H1 (cell line): Measurements from ENCODE around the gene TMEM202. TPM values are rescaled to one million over a fixed set of nuclear protein-coding genes. Genes with fewer than 3 reads are reported as not detected.

ENCODE experiments used
- CTCF ChIA-PET: fragments of 300-600 bp; sonication (Branson Sonifier 250); formaldehyde crosslinking; loops from one replicate; lab custom pipeline; 2021; ENCODE audit not compliant: partially characterized antibody; lab: Charles Lee
- POLR2A ChIA-PET: fragments of 300-600 bp; sonication (Branson Sonifier 250); formaldehyde crosslinking; loops from one replicate; lab custom pipeline; 2021; ENCODE audit warnings: inconsistent platforms; ENCODE audit not compliant: partially characterized antibody; lab: Charles Lee
- DNase-seq, 2 experiments: peaks; one replicate each; pipeline versions ENCODE4 v3.0.0 to v3.0.0-alpha.2; 2010 to 2022; ENCODE audit warnings: low spot score in 2 of 2, low read depth in 1 of 2, mixed read lengths in 1 of 2
- FAIRE-seq: peaks from 2 replicates; lab custom pipeline; 2011; peaks lifted over from hg19 to GRCh38; lab: Jason Lieb, UNC
- H2AFZ ChIP-seq: 2 replicates; pipeline ENCODE4 v1.8.1; 2012; ENCODE audit warnings: low read length, inconsistent platforms
- H2AK5ac ChIP-seq: 2 replicates; pipeline ENCODE4 v1.6.1; 2013; ENCODE audit warnings: low read depth, low read length
- H2BK120ac ChIP-seq: replicated peaks from 2 replicates; pipeline ENCODE3; 2013; ENCODE audit warnings: low read depth, low read length, inconsistent platforms
- H2BK12ac ChIP-seq: 2 replicates; pipeline ENCODE4 v1.6.1; 2013; ENCODE audit warnings: low read depth, low read length
- H2BK15ac ChIP-seq: 2 replicates; pipeline ENCODE4 v1.6.1; 2013; ENCODE audit warnings: low read length
- H2BK20ac ChIP-seq: 2 replicates; pipeline ENCODE4 v1.6.1; 2013; ENCODE audit warnings: low read length
- H2BK5ac ChIP-seq: 2 replicates; pipeline ENCODE4 v1.6.1; 2013; ENCODE audit warnings: low read depth, low read length
- H3K14ac ChIP-seq: 2 replicates; pipeline ENCODE4 v1.6.1; 2013; ENCODE audit warnings: inconsistent platforms; ENCODE audit not compliant: insufficient read length
- H3K18ac ChIP-seq: 2 replicates; pipeline ENCODE4 v1.6.1; 2013; ENCODE audit warnings: low read length; ENCODE audit errors: extremely low read depth
- H3K23ac ChIP-seq: 2 replicates; pipeline ENCODE4 v1.6.1; 2013; ENCODE audit warnings: inconsistent platforms; ENCODE audit not compliant: insufficient read length
- H3K23me2 ChIP-seq: 2 replicates; pipeline ENCODE4 v1.6.1; 2013; ENCODE audit warnings: low read depth, low read length
- H3K27ac ChIP-seq: 2 replicates; pipeline ENCODE4 v1.6.1; 2011; ENCODE audit warnings: low read depth, low read length, inconsistent platforms
- H3K27me3 ChIP-seq, 4 experiments: replicated peaks in 1 of 4; 1 replicate in 1 of 4; 2 replicates in 3 of 4; pipeline versions ENCODE4 v1.6.1 to v1.8.1; 2011 to 2013; ENCODE audit warnings: low read length in 3 of 4, mild to moderate bottlenecking in 3 of 4, inconsistent platforms in 2 of 4, mixed read lengths in 2 of 4, moderate library complexity in 1 of 4; ENCODE audit not compliant: control insufficient read depth in 3 of 4, insufficient read depth in 3 of 4; ENCODE audit errors: extremely low read depth in 1 of 4
- H3K36me3 ChIP-seq, 4 experiments: 2 replicates each; pipeline versions ENCODE4 v1.6.1 to v1.8.1; 2011 to 2013; ENCODE audit warnings: mild to moderate bottlenecking in 4 of 4, low read length in 3 of 4, moderate library complexity in 2 of 4, control low read depth in 1 of 4, inconsistent platforms in 1 of 4; ENCODE audit not compliant: insufficient read depth in 4 of 4, control insufficient read depth in 2 of 4
- H3K4ac ChIP-seq: replicated peaks from 2 replicates; pipeline ENCODE3; 2013; ENCODE audit warnings: low read length, low read depth, mixed read lengths, inconsistent platforms; ENCODE audit not compliant: insufficient read length
- H3K4me1 ChIP-seq, 4 experiments: replicated peaks in 1 of 4; 1 replicate in 1 of 4; 2 replicates in 3 of 4; pipeline versions ENCODE4 v1.6.1 to v1.8.1; 2011 to 2013; ENCODE audit warnings: low read length in 3 of 4, inconsistent platforms in 2 of 4, mixed read lengths in 1 of 4; ENCODE audit not compliant: insufficient read depth in 4 of 4, control insufficient read depth in 3 of 4
- H3K4me2 ChIP-seq, 2 experiments: 2 replicates each; pipeline versions ENCODE4 v1.6.1 to v1.8.1; 2011 to 2013; ENCODE audit warnings: low read depth in 2 of 2, low read length in 2 of 2, control low read depth in 1 of 2, inconsistent platforms in 1 of 2, mild to moderate bottlenecking in 1 of 2; ENCODE audit not compliant: insufficient read depth in 1 of 2
- H3K4me3 ChIP-seq, 4 experiments: fragments of 200-600, 300-600 bp in 1 of 4; sonication (generic), shearing (Covaris generic), sonication (Bioruptor Twin) in 1 of 4; 2 replicates each; pipeline versions ENCODE4 v1.5.1 to v1.8.1; 2011 to 2016; ENCODE audit warnings: low read length in 4 of 4, low read depth in 3 of 4, control low read depth in 2 of 4, inconsistent platforms in 2 of 4, mild to moderate bottlenecking in 2 of 4, mixed read lengths in 1 of 4, moderate library complexity in 1 of 4; ENCODE audit not compliant: insufficient read depth in 2 of 4; ENCODE audit errors: extremely low read depth in 1 of 4
- H3K56ac ChIP-seq: replicated peaks from 2 replicates; pipeline ENCODE3; 2013; ENCODE audit warnings: low read depth, mild to moderate bottlenecking, mixed read lengths, low read length, inconsistent platforms; ENCODE audit not compliant: insufficient read length
- H3K79me1 ChIP-seq: 2 replicates; pipeline ENCODE4 v1.6.1; 2013; ENCODE audit warnings: low read depth, low read length, control low read depth
- H3K79me2 ChIP-seq, 2 experiments: 2 replicates each; pipeline versions ENCODE4 v1.6.1 to v1.8.1; 2012 to 2013; ENCODE audit warnings: low read length in 2 of 2, mild to moderate bottlenecking in 2 of 2, inconsistent platforms in 1 of 2; ENCODE audit not compliant: insufficient read depth in 2 of 2, control insufficient read depth in 1 of 2
- H3K9ac ChIP-seq, 4 experiments: replicated peaks in 1 of 4; 1 replicate in 1 of 4; 2 replicates in 3 of 4; pipeline versions ENCODE4 v1.6.1 to v1.8.1; 2011 to 2013; ENCODE audit warnings: low read depth in 3 of 4, low read length in 3 of 4, control low read depth in 2 of 4, mild to moderate bottlenecking in 2 of 4, moderate library complexity in 2 of 4, inconsistent platforms in 1 of 4; ENCODE audit errors: extremely low read depth in 1 of 4
- H3K9me3 ChIP-seq, 2 experiments: 2 replicates each; pipeline versions ENCODE4 v1.6.1 to v1.8.1; 2012 to 2013; ENCODE audit warnings: mild to moderate bottlenecking in 2 of 2, moderate library complexity in 2 of 2, control low read depth in 1 of 2, inconsistent platforms in 1 of 2, low read depth in 1 of 2, low read length in 1 of 2, mixed read lengths in 1 of 2; ENCODE audit not compliant: insufficient read depth in 2 of 2
- H4K20me1 ChIP-seq, 2 experiments: replicated peaks in 1 of 2; 2 replicates each; pipeline versions ENCODE3 to v1.8.1; 2011 to 2013; ENCODE audit warnings: inconsistent platforms in 2 of 2, low read length in 2 of 2, mild to moderate bottlenecking in 1 of 2; ENCODE audit not compliant: insufficient read depth in 2 of 2, control insufficient read depth in 1 of 2
- H4K5ac ChIP-seq: 2 replicates; pipeline ENCODE4 v1.6.1; 2013; ENCODE audit warnings: low read length, low read depth, mixed read lengths, inconsistent platforms; ENCODE audit not compliant: insufficient read length
- H4K8ac ChIP-seq: 2 replicates; pipeline ENCODE4 v1.8.0; 2013; ENCODE audit warnings: mild to moderate bottlenecking, moderate library complexity, low read length, inconsistent platforms; ENCODE audit not compliant: insufficient read depth; ENCODE audit errors: extremely low read depth
- H4K91ac ChIP-seq: replicated peaks from 2 replicates; pipeline ENCODE3; 2013; ENCODE audit warnings: low read length, mixed read lengths, inconsistent platforms; ENCODE audit not compliant: insufficient read length
- CHD1 ChIP-seq: IDR thresholded peaks from 2 replicates; pipeline ENCODE4 v1.6.1; 2012; ENCODE audit warnings: low read depth, low read length, improper control_type of control experiment
- EP300 ChIP-seq, 2 experiments: IDR thresholded peaks; 1 replicate in 1 of 2; 2 replicates in 1 of 2; pipeline ENCODE4 v1.6.1; 2011 to 2012; ENCODE audit warnings: low read depth in 2 of 2, low read length in 2 of 2, mild to moderate bottlenecking in 2 of 2, borderline replicate concordance in 1 of 2, inconsistent platforms in 1 of 2, moderate library complexity in 1 of 2
- SIRT6 ChIP-seq: IDR thresholded peaks from one replicate; pipeline ENCODE4 v1.7.1; 2012; ENCODE audit warnings: low read length, inconsistent platforms
- polyA plus RNA-seq, 7 experiments: library from polyadenylated mRNA; depleted of rRNA in 3 of 7; stranded (reverse) in 5 of 7; unstranded in 2 of 7; fragments of >200 nt in 5 of 7; fragments of 200-250 nt in 2 of 7; gene quantifications; 1 replicate in 5 of 7; 2 replicates in 1 of 7; 4 replicates in 1 of 7; pipeline versions ENCODE4 v1.2.1 to v1.2.3, GENCODE V29; 2011 to 2013; ENCODE audit warnings: missing spikeins in 2 of 7, mixed read lengths in 2 of 7
- total RNA-seq: library from RNA; stranded (reverse); fragmentation: NEBNext Ultra II Directional; extraction: Animal tissue kit (Norgen Biotek cat#: 25700); gene quantifications from 2 replicates; pipeline ENCODE4 v1.2.1, GENCODE V29; 2021

Gene TMEM202
- total and polyA plus RNA-seq, 2 of the 8 experiments (the other 6 are each of a cell fraction or from before 2014, with no cell fraction given): not detected

GRCh38 chr15:72426753-72427152, 28.6 kb downstream of the TMEM202 start:
- ChIA-PET CTCF (no interaction called here), POLR2A (no interaction called here)
- no peaks in the 10 kb centered on the region for H3K79me1 ChIP-seq
- no peak overlapping the region for H3K56ac ChIP-seq
- no peaks in the 10 kb centered on the region for H3K4me1 ChIP-seq
- H3K23me2 ChIP-seq: no peaks in the 10 kb centered on the region
- no peak overlapping the region for H2AK5ac ChIP-seq
- no peak overlapping the region for H3K9ac ChIP-seq
- no peak overlapping the region for H2AFZ ChIP-seq
- H3K27ac ChIP-seq: no peak overlapping the region
- no peak overlapping the region for H3K4me2 ChIP-seq
- no peaks in the 10 kb centered on the region for H3K36me3 ChIP-seq
- H4K20me1 ChIP-seq: no peaks in the 10 kb centered on the region
- H2BK120ac ChIP-seq: no peak overlapping the region
- H3K14ac ChIP-seq: no peak overlapping the region
- FAIRE-seq: no peak
- no peaks in the 10 kb centered on the region for H3K27me3 ChIP-seq
- no peak overlapping the region for H3K23ac ChIP-seq
- no peak overlapping the region for H3K4ac ChIP-seq
- no peak overlapping the region for H2BK5ac ChIP-seq
- H4K91ac ChIP-seq: no peak overlapping the region
- TF ChIP-seq EP300 (IDR thresholded peaks at IDR 0.05; ENCODE audit: borderline replicate concordance in 1 of 2, low read depth in 2 of 2, low read length in 2 of 2): no peak
- TF ChIP-seq CHD1: no peak
- no peak for TF ChIP-seq SIRT6
- no peak overlapping the region for H2BK20ac ChIP-seq
- H3K79me2 ChIP-seq: no peaks in the 10 kb centered on the region
- no peak overlapping the region for H4K5ac ChIP-seq
- peaks cover 12 to 16% of the 10 kb centered on the region in 2 experiments; a peak in 3 of 4 replicates for H3K9me3 ChIP-seq
- DNase-seq: no peak
- no peak overlapping the region for H2BK15ac ChIP-seq
- H3K4me3 ChIP-seq: no peak overlapping the region
- no peak overlapping the region for H2BK12ac ChIP-seq
- no peak overlapping the region for H3K18ac ChIP-seq
- no peak overlapping the region for H4K8ac ChIP-seq
